A549 treated with DMSO at 1 μM for 4 hours (cell line): Measurements from ENCODE around the gene CDC25A. TPM values are rescaled to one million over a fixed set of nuclear protein-coding genes. Genes with fewer than 3 reads are reported as not detected.

Source experiments
- total RNA-seq: library from RNA; stranded (reverse); fragments of 200-300 nt; extraction: Qiagen RNA extraction; gene quantifications from 5 replicates; pipeline ENCODE4 v1.2.3, GENCODE V29; 2022; ENCODE audit warnings: low read depth

CDC25A gene
- 10.6 to 13.4 TPM (median 11.1 TPM) in 5 replicates for total RNA-seq

GRCh38 chr3:48188266-48189201 lies at the start of gene CDC25A:
CDC25A (minus strand) TSS chr3:48188417; CDS start chr3:48187947, 470 bp downstream.

GRCh38 chr3:48222616-48223513 lies 34.6 kb upstream of the CDC25A start, which contains the start of gene CAMP:
CAMP (plus strand) TSS chr3:48223495; CDS start chr3:48223512, 17 bp downstream.

Other genes starting within 250 kb of the CDC25A start
- 102 to 117 TPM (median 104 TPM) in 5 replicates for gene MAP4, start 172.0 kb downstream of the CDC25A start, total RNA-seq
- gene CAMP, start 35.1 kb upstream of the CDC25A start, total RNA-seq, result not detected in 5 replicates
- 2.6 to 2.9 TPM (median 2.7 TPM) in 5 replicates for gene ZNF589, start 52.7 kb upstream of the CDC25A start, total RNA-seq
- gene NME6, start 113.0 kb upstream of the CDC25A start, total RNA-seq, result 23.1 to 30.2 TPM (median 23.6 TPM) in 5 replicates
- not detected in 5 replicates for gene SPINK8, start 145.2 kb upstream of the CDC25A start, total RNA-seq
- gene FBXW12, start 183.8 kb upstream of the CDC25A start, total RNA-seq, result not detected in 5 replicates
- gene PLXNB1, start 241.7 kb upstream of the CDC25A start, total RNA-seq, result 13.2 to 15.8 TPM (median 15.1 TPM) in 5 replicates